Neural progenitor cell (in vitro differentiated cells): ENCODE data around the gene AUH.

Experiments
- CTCF ChIP-seq: fragments of 200-600 bp; sonication (generic); IDR thresholded peaks from 2 replicates; pipeline ENCODE4 v1.5.1; 2017; ENCODE audit warnings: antibody characterized with exemption, mild to moderate bottlenecking
- EZH2 ChIP-seq: fragments of 200-600 bp; sonication (generic); IDR thresholded peaks from 2 replicates; pipeline ENCODE4 v1.6.1; 2017; ENCODE audit warnings: antibody characterized with exemption, mild to moderate bottlenecking, moderate library complexity

GRCh38 chr9:91221332-91221731 lies 140.4 kb downstream of the AUH start:
- TF ChIP-seq CTCF, result no peak
- no peak for TF ChIP-seq EZH2
